ENCODE results near the gene TMEM74B. TPM values are rescaled to one million over a fixed set of nuclear protein-coding genes. Genes with fewer than 3 reads are reported as not detected.

Gene TMEM74B
- total and polyA plus RNA-seq, 9 of the 15 experiments (the other 6 are each of a cell fraction or from before 2014, with no cell fraction given): 0.24 to 19.0 (median 7.5) TPM

DNA sequence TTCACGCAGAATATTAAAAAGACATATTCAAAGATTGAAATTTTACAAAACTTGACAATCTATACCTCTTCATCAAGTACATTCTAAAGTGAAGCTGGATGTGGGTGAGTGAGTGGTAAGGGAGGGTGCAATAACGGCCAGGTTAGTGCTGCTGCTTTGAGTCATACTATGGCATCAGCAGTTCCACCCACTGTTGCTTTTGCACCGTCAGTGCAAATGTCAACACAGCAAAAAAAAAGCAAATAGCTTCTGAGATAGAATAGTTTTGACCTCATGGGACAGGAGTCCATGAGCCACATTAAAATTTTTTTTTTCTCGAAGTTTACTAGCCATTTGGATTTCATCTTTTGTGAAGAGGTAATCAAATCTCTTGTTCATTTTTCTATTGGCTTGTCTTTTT is 34.6 kb downstream of the TMEM74B start (continued):
- TF ChIP-seq MAFG (tag; conservative IDR thresholded peaks at IDR 0.05) (peak; percentile 61), ZNF77 (CRISPR knock-in tag; IDR thresholded peaks at IDR 0.05) (no peak), PML (IDR thresholded peaks at IDR 0.05; ENCODE audit: low read length) (no peak), ETV5 (CRISPR knock-in tag; IDR thresholded peaks at IDR 0.05; ENCODE audit: low read depth) (no peak), CREBBP (IDR thresholded peaks at IDR 0.05; ENCODE audit: low read depth, low read length) (no peak), FOXJ3 (CRISPR knock-in tag; IDR thresholded peaks at IDR 0.05) (no peak), ZNF316 (IDR thresholded peaks at IDR 0.05) (peak; percentile 85), FOS (IDR thresholded peaks at IDR 0.05; ENCODE audit: extremely low read depth, insufficient read length) (no peak), EZH2 (IDR thresholded peaks at IDR 0.05; ENCODE audit: borderline replicate concordance, low read depth, low read length) (no peak), ARID1B (IDR thresholded peaks at IDR 0.05) (no peak), MEF2D (tag; conservative IDR thresholded peaks at IDR 0.05; ENCODE audit: low read depth) (no peak), POLR2A (conservative IDR thresholded peaks at IDR 0.05) (no peak), NCOA2 (IDR thresholded peaks at IDR 0.05; ENCODE audit: partially characterized antibody in 2 of 2) (no peak), FOSL1 (tag; conservative IDR thresholded peaks at IDR 0.05) (peak; percentile 52), HNRNPUL1 (IDR thresholded peaks at IDR 0.05; ENCODE audit: low read length) (no peak), CBX5 (IDR thresholded peaks at IDR 0.05; ENCODE audit: borderline replicate concordance, low read depth) (no peak), ZNF76 (CRISPR knock-in tag; IDR thresholded peaks at IDR 0.05; ENCODE audit: borderline replicate concordance) (no peak), DACH1 (IDR thresholded peaks at IDR 0.05; ENCODE audit: partially characterized antibody) (no peak), ZNF384 (IDR thresholded peaks at IDR 0.05; ENCODE audit: low read depth, low read length) (0 out of 2 replicates have a peak, but pooled peaks have one; percentile 34), SNIP1 (IDR thresholded peaks at IDR 0.05; ENCODE audit: low read depth) (no peak), MCM5 (IDR thresholded peaks at IDR 0.05; ENCODE audit: low read depth) (no peak), FOXK1 (CRISPR knock-in tag; IDR thresholded peaks at IDR 0.05; ENCODE audit: borderline replicate concordance) (no peak), ZNF263 (CRISPR knock-in tag; IDR thresholded peaks at IDR 0.05; ENCODE audit: borderline replicate concordance) (no peak), ZKSCAN1 (IDR thresholded peaks at IDR 0.05; ENCODE audit: low read depth, low read length) (no peak), HSF4 (CRISPR knock-in tag; IDR thresholded peaks at IDR 0.05; ENCODE audit: borderline replicate concordance) (no peak), ZNF239 (CRISPR knock-in tag; IDR thresholded peaks at IDR 0.05) (no peak), MAFK (IDR thresholded peaks at IDR 0.05; ENCODE audit: low read length) (peak; percentile 49; the same call in 1 of the 2 replicates), SRF (CRISPR knock-in tag; IDR thresholded peaks at IDR 0.05) (no peak), ILF3 (IDR thresholded peaks at IDR 0.05; ENCODE audit: borderline replicate concordance) (no peak)
- TF ChIP-seq, protein P1, sequence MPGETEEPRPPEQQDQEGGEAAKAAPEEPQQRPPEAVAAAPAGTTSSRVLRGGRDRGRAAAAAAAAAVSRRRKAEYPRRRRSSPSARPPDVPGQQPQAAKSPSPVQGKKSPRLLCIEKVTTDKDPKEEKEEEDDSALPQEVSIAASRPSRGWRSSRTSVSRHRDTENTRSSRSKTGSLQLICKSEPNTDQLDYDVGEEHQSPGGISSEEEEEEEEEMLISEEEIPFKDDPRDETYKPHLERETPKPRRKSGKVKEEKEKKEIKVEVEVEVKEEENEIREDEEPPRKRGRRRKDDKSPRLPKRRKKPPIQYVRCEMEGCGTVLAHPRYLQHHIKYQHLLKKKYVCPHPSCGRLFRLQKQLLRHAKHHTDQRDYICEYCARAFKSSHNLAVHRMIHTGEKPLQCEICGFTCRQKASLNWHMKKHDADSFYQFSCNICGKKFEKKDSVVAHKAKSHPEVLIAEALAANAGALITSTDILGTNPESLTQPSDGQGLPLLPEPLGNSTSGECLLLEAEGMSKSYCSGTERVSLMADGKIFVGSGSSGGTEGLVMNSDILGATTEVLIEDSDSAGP (CRISPR knock-in tag; IDR thresholded peaks at IDR 0.05): no peak
- TF ChIP-seq, protein P2, sequence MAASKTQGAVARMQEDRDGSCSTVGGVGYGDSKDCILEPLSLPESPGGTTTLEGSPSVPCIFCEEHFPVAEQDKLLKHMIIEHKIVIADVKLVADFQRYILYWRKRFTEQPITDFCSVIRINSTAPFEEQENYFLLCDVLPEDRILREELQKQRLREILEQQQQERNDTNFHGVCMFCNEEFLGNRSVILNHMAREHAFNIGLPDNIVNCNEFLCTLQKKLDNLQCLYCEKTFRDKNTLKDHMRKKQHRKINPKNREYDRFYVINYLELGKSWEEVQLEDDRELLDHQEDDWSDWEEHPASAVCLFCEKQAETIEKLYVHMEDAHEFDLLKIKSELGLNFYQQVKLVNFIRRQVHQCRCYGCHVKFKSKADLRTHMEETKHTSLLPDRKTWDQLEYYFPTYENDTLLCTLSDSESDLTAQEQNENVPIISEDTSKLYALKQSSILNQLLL (CRISPR knock-in tag; IDR thresholded peaks at IDR 0.05; ENCODE audit: borderline replicate concordance): no peak
- TF ChIP-seq, protein P3, sequence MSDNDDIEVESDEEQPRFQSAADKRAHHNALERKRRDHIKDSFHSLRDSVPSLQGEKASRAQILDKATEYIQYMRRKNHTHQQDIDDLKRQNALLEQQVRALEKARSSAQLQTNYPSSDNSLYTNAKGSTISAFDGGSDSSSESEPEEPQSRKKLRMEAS (CRISPR knock-in tag; IDR thresholded peaks at IDR 0.05): no peak

All from K562 (cell line).